HCEC 1CT (cell line): ENCODE results near the gene KLHL1.
"Not testable (repeated sequence)": the region's sequence is repeated elsewhere in the genome, so short reads cannot be mapped to it uniquely, and the experiment has no call there.

Source experiments
- DNase-seq: peaks from one replicate; pipeline ENCODE4 v3.0.0-alpha.2; 2017

KLHL1 gene, protein sequence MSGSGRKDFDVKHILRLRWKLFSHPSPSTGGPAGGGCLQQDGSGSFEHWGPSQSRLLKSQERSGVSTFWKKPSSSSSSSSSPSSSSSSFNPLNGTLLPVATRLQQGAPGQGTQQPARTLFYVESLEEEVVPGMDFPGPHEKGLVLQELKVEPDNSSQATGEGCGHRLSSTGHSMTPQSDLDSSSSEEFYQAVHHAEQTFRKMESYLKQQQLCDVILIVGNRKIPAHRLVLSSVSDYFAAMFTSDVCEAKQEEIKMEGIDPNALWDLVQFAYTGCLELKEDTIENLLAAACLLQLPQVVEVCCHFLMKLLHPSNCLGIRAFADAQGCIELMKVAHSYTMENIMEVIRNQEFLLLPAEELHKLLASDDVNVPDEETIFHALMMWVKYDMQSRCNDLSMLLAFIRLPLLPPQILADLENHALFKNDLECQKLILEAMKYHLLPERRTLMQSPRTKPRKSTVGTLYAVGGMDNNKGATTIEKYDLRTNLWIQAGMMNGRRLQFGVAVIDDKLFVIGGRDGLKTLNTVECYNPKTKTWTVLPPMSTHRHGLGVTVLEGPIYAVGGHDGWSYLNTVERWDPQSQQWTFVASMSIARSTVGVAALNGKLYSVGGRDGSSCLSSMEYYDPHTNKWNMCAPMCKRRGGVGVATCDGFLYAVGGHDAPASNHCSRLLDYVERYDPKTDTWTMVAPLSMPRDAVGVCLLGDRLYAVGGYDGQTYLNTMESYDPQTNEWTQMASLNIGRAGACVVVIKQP

DNA sequence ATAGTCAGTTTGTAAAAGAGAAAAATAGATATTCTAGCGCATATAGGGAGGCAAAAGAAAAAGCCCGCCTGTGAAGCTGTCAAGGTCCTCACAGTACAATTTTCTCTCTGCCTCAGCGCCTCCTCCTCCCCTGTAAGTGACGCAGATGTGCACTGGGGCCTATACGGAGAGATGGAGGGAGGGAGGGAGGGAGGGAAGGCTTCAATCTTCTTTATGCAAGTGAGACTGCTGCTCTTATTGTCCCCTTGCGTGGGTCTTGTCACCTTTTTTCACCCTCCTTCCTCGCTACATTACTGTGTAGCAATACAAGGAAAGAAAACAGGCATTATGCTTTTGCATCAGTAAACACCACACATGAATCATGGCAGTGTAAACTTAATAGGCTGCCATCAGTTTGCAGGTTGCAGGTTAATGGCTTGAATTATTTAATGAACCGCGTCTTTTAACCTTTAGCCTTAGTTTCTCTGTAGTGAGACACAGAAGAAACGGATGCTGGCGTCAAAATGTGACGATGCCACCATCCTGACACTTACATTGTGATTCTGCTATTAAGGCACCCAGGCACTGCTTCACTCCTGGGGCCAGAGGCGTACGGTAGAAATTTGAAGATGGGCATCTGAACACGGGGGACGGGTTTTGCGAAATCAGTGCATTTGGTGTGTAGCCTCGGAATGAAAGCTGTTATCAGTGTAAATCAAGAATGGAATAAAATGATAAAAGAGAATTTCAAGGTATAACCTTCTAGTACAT is at the start of gene KLHL1:
Gene KLHL1 (minus strand): TSS at position 97 of the 750 bp plus-strand sequence. CDS start 753 bp downstream, outside the sequence.
- no peak for DNase-seq

DNA sequence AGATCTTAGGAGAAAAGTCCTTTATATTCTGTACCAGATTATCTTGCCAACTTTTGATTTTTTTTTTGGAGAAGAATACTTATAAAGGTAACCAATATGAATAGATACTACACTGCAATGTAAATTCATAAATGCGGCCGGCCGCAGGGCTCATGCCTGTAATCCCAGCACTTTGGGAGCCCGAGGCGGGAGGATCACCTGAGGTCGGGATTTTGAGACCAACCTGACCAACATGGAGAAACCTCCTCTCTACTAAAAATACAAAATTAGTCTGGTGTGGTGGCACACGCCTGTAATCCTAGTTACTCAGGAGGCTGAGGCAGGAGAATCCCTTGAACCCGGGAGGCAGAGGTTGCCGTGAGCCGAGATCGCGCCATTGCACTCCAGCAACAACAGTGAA is 34.4 kb upstream of the KLHL1 start:
- not testable (repeated sequence) for DNase-seq

DNA sequence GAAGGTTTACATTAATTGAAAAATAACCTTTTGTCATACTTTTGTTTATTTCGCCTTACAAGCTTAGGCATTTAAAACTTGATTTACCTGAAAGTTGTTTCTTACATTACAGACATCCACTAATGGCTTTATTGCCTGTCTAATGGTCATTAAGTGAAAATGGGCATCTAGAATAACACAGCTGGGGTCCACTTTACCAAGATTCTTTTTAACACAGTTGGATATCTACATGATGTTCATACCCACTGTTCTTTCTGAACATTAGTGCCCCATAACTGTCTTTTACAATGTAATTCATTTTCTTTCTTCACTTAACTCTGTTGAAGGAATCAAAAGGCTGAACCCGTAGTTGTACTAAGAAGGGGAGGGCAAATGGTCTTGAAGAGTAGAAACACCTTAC is 19.8 kb upstream of the KLHL1 start:
- DNase-seq, result no peak

DNA sequence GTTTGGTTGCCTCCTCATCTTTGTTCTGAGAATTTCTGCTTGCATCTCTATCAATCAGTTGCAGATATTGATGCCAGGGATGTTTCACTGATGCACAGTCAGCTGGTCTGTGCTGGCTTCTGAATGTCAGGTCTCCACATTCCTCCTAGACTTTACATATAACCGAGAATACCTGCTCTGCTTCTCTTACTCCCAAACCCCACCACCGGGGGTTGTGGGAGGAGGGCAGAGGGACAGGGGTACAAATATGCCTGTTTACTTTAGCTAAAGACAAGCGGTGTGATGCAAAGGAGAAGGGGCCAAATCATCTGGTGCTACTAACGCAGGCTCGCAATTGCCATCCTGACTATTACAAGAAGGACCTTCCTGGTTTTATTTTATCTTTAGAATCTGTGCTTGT is 17.4 kb upstream of the KLHL1 start:
- DNase-seq, result no peak

DNA sequence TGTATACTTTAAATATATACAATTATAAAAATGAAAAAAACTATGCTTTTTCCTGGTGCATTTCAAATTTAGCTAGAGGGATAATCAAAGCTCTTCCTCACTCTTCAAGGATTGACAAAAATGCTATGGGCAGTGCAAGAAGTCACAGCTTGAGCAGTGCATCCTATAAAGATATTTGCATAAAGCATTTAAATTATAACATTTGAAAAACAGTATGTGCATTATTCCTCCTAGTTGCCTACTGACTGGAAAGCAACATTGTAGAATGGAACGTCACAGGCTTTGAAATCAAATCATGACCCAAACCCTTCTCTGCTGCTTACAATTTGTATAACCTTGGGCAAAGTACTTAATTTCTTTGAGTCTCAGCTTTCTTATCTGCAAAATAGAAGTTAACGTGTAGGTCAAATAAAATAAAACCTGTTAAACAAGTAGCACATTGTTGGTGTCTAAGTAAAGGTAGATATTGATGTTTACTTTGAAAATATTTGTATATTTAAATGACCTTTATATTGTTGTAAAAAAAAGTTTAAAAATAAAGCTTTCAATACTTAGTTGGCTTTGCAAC is 9.2 kb upstream of the KLHL1 start:
- no peak for DNase-seq

DNA sequence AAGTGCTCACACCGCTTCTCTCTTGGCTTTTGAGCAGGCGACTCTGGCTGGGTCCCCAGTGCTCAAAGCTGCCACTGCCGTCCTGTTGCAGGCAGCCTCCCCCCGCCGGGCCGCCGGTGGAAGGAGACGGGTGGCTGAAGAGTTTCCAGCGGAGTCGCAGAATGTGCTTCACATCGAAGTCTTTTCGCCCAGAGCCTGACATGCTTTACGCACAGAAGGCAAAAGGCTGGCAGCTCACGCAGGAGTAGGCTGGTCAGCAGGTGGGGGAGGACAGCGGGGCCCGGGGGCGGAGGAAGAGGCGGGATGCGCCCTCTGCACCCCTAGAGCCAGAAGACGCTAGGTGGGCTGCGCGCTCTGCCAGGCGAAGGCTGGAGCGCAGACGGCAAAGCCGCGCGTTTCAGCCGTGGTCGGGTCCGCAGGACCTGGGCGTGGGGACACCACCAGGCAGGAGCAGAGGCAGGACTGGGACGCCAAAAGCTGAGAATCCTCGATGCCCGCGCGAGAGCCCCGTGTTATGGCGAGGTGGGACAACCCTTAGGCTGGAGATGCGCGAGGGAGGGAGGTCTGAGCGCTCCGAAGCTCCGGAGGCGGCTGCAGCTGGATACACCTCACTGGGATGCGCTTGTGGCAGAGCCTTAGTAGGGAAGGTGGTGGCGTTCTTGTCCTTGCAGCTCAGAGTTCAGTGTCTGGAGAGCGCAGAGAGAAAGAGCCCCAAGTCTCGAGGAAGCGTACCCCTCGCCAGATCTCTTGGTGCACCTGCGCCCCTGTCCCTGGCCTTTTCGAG is 562 bp downstream of the KLHL1 start, which contains the start of gene ATXN8OS:
Gene ATXN8OS (plus strand): TSS at position 329 of the 784 bp plus-strand sequence.
- DNase-seq, result no peak

DNA sequence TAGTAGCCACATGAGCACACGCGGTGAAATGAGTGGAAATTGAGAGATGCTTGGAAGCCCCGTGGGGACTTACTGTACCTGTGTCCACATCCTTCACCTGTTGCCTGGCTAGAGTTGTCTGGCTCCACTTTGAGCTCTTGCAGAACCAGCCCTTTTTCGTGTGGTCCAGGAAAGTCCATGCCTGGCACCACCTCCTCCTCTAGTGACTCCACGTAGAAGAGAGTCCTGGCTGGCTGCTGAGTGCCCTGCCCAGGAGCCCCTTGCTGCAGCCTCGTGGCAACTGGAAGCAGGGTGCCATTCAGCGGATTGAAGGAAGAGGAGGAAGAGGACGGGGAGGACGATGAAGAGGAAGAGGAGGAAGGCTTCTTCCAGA is 1.1 kb downstream of the KLHL1 start:
- no peak for DNase-seq

DNA sequence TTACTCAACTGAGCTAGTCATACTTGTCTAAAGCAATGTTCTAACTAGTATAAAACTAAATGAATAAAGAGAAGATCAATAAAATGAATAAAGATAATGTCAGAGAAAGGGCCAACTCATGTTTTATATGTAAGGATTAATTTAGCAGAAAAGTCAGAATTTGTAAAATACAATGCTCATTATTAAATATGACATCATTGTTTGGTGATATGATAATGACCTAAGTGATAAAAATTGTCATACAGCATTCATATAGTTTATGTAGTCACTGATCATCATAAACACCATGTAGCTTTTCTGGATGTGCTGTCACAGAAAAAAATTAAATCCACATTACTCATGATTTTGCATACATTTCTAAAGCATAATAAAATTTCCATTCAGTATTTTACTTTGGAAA is 3.8 kb downstream of the KLHL1 start:
- DNase-seq, result no peak

DNA sequence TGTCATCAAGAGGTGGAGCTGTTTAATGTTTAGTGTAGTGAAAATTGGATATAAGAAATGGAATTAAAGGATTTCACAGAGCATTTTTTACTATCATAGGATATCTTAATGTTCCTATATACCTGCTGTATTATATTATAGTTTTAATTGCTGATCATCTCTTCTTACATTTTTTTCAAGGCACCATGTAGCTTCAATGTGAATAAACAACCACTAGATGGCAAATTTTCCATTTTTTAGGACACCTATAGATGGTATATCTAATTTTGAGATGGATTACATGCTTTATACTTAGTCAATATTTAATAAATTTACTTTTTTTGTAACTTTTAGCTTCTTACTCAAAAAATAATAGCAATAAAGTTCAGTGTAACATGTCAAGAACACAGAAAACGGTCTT is 9.6 kb downstream of the KLHL1 start:
- DNase-seq, result no peak

DNA sequence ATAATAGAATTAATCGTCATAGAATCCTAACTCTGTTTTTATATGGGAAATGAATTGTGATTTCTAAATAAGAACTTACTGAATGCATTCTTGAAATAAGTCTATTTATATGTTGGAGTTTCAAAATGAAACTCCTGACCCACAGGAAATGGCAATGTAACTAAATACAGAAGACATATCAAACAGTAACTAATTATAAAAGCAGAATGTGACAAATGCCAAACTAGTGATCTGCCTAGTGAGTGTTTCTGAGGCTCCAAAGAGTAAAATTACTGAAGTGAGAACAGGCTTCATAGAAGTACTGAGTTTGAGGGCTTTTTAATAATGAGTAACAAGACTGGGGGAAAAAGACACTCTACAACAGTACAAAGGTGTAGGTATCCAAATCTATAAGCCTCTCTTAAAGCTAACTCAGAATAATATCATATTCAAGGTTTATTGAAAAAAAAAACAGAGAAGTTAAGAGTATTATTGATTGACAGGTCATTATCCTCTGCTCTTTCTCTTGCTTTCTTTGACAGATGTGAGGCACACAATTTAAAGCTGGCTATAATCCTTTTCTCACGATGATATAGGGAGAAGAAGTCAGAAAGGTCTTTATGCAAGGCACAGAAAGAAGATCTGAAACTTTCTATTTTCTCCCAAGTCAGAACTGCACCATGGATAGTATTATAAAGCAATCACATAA is 18.1 kb downstream of the KLHL1 start:
- no peak for DNase-seq

DNA sequence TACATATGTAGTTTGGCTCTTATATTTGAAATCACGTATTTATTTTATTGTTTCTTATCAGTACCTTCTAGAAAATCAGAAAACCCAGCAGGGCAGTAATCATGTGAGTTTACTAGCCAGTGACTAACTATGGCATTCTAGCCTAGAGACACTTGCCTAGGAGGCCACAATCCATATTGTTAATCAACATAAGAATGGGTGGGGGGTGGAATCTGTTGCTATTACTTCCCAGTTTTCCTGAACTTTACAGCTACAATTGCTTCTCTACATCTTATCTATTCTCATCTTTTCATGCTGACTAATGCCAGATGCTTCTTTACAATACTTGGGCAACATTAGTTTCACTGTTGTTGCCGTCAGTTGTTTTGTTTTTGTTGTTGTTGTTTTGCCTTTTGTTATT is 19.3 kb downstream of the KLHL1 start:
- no peak for DNase-seq

DNA sequence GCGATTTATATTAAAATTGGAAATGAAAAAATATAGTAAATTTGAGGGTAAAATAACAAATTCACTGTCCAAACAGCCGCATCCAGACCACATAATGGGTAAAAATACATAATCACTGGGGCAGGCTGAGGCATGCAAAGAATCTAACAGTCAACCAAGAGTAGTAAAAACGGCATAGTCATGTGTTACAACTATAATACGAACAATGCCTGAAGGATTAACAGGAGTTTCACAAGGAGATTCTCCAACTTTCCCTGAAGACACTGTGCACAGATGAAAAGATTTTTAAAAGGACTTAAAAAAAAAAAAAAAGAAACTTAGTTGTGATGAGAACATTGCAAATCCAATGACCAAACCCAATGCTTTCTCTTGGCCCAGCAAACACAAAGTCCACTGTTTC is 21.0 kb downstream of the KLHL1 start:
- no peak for DNase-seq

DNA sequence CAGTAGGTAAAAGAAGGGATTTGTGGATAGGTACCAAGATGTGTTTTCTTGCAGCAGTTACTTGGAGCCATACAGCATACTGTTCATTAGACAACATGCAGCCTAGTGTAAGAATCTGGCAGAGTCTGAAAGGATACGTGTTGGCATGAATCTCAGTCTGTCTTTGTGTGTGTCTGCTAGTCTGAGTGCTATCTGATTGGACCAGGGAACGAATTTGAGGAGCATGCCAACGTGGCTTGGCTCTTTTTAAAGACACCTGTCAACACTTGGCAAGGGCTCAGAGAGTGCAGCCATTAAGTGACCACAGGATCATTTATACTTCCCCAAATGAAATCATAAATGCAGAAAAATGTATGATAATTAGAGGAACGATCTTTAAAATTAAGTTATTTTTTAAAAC is 28.2 kb downstream of the KLHL1 start:
- no peak for DNase-seq

DNA sequence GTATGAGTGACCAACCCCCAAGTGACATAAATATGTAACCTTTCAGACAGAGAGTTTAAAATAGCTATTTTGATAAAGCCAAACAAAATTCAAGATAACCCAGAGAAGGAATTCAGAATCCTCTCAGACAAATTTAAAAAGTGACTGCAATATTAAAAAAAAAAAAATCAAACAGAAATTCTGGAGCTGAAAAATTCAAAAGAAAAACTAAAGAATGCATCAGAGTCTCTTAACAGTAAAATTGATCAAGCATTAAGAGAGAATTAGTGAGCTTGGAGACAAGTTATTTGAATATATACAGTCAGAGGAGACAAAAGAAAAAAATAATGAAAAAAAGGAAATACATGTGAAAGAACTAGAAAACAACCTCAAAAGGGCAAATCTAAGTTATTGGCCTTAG is 53.7 kb downstream of the KLHL1 start:
- DNase-seq, result no peak

DNA sequence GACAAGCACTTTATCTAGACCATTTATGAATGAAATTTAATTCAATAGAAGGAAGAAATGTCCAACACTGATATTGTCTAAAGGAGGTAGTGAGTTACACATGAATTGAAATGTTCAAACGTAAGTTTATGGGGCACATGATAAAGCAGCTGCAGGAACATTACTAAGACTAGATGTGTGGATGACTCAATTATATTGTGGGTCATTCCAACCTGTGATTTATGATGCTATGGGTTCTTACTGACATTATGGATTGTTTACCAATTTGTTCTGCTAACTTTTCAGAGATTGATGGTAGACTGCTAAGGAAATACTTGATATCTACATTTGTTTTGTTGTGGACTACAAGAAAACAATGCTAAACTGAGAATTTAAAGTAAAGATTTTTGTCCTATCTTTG is 56.7 kb downstream of the KLHL1 start:
- no peak for DNase-seq

DNA sequence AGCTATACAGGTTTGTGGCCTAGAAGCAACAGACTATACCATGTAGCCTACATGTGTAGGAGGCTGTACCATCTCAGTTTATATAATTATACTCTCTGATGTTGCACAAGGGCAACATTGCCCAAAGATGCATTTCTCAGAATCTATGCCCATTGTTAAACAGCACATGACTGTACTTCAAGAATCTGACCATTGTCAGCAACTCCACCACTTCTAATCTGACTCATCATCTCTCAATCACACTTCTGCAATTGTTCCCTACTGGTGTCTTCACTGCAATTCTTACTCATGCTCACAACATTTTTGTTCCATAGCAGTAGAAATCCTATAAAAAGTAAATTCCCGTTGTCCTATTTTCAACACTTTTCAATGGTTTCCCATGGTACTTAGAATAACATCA is 64.6 kb downstream of the KLHL1 start:
- DNase-seq, result no peak

DNA sequence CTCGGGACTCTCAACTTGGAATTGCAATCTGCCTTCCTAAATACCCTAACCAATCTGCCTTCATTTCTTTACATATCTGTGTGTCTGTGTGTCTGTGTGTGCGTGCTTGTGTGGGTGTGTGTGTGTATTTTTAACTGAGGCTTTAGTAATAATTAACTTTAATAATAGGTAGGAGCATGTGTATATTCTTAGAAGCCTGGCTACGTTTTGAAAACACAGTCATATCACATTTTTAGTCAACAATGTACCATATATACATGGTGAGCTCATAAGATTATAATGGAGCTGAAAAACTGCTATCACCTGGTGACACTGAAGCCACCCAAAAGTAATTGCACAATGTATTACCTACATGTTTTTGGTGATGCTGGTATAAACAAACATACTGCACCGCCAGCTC is 66.1 kb downstream of the KLHL1 start:
- no peak for DNase-seq

DNA sequence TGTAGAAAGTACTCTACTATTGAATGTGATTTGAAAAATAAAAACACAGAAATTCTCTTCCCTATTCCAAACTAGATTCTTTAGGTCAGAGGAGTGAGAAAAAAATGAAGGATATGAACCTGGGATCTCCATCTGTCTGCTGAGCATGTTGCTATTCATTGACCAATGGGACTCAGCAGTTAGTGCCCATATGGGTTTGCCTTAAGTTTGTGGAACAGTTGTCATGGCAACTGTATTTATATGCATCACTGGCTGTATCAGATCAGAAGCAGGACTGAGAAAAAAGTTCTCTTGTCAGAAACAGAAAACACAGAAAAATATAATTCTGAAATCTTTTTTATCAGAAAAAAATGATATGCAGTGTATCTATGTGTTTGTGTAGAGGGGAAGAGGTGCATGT is 74.0 kb downstream of the KLHL1 start:
- DNase-seq, result no peak

DNA sequence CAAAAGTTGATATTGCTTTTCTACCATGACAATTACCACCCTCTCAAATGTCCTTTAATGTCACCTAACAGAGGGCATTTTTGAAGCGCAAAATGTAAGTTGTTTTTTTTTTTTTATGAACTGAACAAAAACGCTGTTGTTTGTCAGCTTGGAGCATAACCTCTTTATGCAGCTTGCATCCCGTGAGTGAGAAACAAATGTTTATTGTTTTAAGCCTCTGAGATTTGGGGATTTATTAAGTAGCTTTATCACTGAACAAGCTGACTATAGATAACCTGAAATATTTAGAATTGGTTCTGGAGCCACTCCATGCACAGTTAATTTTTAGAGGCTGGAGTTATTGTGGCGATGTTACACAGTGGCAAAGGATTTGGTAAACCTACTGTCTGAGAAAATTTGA is 80.7 kb downstream of the KLHL1 start:
- DNase-seq, result no peak

DNA sequence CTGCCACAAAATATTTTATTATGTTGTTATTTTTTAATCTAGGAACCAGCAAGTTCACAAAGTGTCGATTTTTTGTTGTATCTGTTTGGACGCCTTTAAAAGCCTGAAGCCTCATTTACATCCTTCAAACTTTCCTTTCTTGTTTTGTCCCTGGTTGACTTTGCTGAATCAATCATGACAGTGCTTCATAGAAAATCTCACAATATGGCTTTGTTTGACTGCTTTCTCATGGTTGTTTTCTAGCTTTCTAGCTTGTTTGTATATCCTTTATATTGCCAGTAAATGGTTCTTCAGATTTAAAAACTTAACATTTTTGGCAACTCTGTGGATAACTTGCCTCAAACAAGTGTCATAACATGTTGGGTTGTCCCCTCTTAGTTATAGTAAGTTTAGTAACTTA is 84.7 kb downstream of the KLHL1 start:
- no peak for DNase-seq

DNA sequence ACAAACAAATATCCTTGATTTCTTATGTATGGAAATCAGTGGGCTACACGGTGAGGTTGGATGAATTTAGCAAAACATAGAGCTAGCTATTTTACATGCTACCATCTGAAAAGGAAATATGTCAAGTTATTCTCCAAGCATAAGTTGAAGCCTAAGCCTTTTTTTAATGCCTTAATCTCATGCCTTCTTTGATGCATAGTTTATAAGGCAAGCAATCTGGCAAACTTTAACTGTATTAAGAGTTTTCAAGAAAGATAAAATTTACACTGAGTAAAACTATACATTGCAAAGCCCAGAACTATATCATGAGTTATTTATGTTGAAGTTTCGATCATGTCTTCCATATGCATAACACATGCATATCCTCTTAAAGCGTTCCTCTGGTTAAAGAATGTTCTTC is 85.6 kb downstream of the KLHL1 start:
- DNase-seq, result no peak

DNA sequence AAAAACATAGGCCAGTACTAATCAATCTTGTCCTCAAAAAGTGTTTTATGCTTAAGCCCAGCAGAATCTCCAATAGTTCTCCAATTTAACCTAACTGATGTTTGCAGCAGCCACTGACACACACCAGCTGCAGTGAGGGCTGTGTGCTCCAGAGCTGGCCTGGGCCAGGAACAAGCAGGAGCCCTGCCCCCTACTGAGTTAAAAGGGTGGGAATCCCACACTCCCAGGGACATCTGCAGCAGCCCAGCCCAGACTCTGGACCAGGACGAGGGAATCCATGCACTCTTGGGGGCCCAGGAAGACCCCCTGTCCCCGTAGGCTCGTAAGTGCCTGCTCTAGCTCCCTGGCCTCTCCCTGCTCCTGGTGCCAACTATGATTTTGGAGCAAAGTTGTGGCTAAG is 92.1 kb downstream of the KLHL1 start:
- DNase-seq, result no peak
